CD4-positive, alpha-beta T cell treated with Interleukin-21 for 1 hour (primary cell): ENCODE data around the gene TMLHE.
"Not testable (repeated sequence)": the region's sequence is repeated elsewhere in the genome, so short reads cannot be mapped to it uniquely, and the experiment has no call there.

Source experiments
- DNase-seq: peaks from one replicate; pipeline ENCODE4 v3.0.0-alpha.2; 2020

Gene TMLHE

GRCh38 chrX:155612312-155613224, at the start of gene TMLHE, which contains the start of gene SPRY3:
Gene TMLHE, minus strand, starts transcription at chrX:155612952. Its CDS starts 67,676 bp downstream, at chrX:155545276.
Gene SPRY3, plus strand, starts transcription at chrX:155612586.
- peak; percentile 57 for DNase-seq

GRCh38 chrX:155662282-155662681, 49.5 kb upstream of the TMLHE start:
- peak; percentile 0 for DNase-seq

- no peak for DNase-seq
Observed at GRCh38 chrX:155645180-155645579, 32.4 kb upstream of the TMLHE start.

GRCh38 chrX:155643240-155643639, 30.5 kb upstream of the TMLHE start:
- no peak for DNase-seq

DNA sequence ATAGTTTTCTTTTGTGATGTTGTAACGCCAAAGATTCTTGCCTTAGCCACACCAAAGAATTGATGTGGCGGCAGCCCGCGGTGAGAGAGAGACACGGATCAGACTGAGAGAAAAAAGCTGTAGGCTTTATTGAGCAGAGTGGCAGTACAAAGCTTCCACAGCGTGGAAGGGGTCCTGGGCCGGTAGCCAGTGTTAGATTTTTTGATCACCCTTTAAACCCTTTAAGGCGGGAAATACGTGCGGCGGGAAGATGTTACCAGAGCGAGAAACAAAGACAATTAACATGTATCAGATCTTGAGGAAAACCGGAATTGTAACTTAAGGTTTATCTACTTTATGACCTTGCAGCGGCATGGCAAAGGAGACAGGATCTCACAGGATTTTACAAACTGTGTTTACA, 28.6 kb upstream of the TMLHE start:
- not testable (repeated sequence) for DNase-seq

- no peak for DNase-seq
Observed at GRCh38 chrX:155637714-155638113, 25.0 kb upstream of the TMLHE start.

GRCh38 chrX:155635019-155635418, 22.3 kb upstream of the TMLHE start:
- not testable (repeated sequence) for DNase-seq

DNA sequence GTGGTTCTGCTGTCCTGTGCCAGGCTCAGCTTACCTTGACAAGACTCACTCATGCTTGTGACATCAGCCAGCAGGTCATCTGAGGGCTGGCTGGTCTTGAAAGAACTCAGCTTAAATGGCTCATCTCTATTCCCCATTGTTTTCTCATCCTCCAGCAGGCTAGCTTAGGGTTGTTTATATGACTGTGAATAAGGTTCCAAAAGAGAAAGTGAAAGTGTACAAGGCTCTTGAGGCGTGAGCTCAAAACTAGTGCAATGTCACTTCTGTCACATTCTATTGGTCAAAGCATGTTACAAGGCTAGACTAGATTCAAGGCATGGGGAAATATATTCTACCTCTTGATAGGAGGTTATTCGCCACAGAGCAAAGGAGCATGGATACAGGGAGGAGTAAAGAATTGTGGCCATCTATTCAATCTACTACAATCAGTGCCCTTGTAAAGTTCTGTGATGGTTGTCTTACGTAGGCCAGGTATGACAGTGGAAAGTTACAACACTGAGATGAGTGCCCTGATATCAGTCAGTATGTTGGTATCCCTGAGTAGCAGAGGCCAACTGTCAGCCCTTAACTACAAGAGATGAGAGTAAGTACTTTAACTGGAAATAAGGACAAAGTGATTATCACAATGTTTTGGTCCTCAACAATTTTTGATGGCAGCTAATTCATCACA, 19.8 kb upstream of the TMLHE start:
- DNase-seq, result peak; percentile 48

DNA sequence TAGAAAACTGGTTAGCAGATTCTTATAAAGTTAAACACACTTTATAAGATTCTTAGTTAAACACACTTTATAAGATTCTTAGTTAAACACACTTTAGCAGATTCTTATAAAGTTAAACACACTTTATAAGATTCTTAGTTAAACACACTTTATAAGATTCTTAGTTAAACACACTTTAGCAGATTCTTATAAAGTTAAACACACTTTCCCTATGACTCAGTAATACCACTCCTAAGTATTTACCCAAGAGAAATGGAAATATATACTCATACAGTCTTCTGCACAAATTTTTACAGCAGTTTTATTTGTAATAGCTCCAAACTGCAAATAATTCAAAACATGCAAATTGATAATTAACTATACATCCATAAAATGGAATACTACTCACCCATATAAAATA, 7.4 kb upstream of the TMLHE start:
- not testable (repeated sequence) for DNase-seq

DNA sequence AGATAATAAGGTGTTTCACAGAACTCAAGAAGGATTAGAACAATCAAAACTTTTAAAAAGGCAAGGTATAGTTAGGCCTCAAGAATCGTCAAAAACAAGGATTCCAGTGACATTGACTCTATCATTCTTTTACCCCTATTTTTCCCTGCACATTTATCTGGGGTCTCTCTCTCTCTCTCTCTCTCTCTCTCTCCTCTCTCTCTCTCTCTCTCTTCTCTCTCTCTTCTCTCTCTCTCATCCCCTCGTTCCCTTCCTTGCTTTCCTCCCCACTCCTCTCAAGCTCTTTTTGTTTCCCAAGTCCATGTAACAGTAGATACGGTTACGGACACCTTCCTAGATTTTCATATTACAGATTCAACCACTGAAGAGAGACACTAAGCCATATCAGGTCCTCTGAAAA, 3.2 kb upstream of the TMLHE start:
- no peak for DNase-seq

DNA sequence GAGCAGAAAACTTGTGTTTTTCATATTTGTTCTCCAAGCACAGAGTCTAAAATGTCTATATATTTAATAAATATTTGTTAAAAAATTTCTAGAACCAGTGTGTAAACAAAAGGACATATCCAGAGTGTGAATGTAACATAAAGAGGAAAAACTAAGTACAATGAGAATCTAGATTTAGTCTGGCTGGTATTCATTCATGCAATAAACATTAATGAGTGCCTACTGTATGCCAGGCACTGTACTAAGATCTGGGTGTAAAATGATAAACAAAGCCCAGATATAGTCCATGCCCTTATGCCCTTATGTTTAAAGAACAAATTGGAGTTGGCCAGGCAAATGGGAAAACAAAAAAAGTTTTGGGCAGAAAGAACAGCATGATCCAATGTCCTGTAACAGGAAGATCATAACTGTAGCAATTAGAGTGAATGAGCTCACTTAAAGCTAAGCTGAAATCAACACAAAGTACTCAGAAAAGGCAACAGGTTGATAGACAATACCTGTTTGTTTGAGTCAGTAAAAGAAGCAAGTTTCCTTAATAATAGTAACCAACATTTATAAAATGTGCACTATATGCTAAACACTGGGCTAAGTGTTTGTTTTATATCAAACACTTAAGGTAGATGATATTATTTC, 1.3 kb upstream of the TMLHE start:
- no peak for DNase-seq

DNA sequence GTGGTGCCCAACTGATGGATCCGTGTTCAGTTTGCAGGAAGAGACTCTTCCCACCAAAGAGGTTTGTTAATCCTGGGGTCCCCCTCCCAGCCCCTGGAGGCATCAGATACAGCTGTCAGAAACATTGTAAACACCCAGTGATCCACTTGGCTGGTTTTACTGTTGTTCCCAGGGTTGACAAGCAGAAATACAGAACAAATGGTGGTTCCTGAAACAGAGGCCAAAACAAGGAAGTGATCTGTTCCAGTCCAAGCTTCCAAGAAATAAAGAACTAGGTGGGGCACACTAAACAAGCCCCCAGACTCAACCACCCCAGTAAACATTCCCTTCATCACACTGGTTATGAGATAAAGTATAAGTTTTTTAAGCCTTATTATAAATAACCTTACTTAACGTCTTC, 1.4 kb downstream of the TMLHE start:
- no peak for DNase-seq

DNA sequence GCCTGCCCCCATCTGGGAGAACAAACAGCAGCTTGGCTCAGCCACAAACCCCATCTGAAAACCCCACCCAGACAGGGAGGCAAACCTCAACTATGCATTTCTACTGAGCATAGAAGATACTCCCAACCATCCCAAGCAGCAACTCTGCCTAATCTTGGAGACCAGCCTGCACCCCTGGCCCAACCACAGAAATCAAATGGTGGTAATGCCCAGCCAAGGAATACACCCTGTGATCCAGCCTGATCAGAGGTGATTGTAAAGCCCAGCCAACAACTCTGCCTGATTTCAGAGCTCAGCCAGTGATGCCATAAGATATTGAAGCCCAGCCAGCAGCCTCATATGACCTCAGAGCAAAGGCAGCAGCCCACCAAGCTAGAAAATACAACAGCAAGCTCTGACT, 19.8 kb downstream of the TMLHE start:
- DNase-seq, result no peak

- no peak for DNase-seq
Observed at GRCh38 chrX:155592331-155592730, 20.4 kb downstream of the TMLHE start.

DNA sequence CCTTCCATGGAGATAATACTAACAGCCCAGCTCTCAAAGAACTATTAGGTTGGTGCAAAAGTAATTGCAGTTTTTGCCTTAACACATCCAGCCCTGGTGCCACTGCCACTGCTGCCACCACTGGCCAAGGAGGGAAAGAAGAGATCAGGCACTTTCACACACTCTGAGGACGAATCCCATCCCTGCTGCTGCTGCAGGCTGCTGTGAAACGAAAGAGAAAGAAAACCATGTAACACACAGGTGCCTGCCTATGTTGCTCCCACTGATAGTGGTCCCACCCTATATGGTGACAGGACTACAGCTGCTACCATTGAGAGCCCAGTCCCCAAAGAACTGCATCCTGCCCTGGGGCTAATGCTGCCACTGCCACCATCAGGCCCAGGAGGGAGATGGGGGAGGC, 35.1 kb downstream of the TMLHE start:
- peak; percentile 28 for DNase-seq

GRCh38 chrX:155563099-155563498, 49.7 kb downstream of the TMLHE start:
- DNase-seq, result no peak

DNA sequence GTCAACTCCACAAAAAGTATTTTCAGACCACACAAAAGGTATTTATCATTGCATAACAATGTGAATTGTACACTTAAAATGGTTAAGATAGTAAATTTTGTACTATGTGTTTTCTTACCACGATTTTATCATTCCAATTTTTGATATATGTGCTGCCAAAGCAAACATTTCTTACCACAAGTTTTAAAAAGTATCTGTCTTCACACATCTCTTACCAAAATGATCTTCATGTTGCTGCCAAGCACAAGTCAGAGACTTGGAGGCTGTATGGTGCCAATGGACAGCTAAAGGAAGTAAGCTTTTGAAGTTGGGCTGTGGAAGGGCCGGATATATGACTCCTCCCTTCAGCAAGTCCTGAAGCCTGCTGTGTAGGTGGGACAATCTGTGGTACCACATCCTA, 67.9 kb downstream of the TMLHE start:
- no peak for DNase-seq

- no peak for DNase-seq
Observed at GRCh38 chrX:155535866-155536265, 76.9 kb downstream of the TMLHE start.

- no peak for DNase-seq
Observed at GRCh38 chrX:155534800-155535199, 78.0 kb downstream of the TMLHE start.

DNA sequence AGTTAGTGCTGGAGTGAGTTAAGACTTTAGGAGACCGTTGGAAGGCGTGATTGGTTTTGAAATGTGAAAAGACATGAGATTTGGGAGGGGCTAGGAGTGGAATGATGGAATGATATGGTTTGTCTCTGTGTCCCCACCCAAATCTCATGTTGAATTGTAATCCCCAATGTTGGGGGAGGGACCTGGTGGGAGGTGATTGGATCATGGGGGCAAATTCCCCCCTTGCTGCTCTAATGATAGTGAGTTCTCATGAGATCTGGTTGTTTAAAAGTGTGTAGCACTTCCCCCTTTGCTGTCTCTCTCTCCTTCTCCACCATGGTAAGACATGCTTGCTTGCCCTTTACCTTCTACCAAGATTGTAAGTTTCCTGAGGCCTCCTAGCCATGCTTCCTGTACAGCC, 85.7 kb downstream of the TMLHE start:
- not testable (repeated sequence) for DNase-seq

DNA sequence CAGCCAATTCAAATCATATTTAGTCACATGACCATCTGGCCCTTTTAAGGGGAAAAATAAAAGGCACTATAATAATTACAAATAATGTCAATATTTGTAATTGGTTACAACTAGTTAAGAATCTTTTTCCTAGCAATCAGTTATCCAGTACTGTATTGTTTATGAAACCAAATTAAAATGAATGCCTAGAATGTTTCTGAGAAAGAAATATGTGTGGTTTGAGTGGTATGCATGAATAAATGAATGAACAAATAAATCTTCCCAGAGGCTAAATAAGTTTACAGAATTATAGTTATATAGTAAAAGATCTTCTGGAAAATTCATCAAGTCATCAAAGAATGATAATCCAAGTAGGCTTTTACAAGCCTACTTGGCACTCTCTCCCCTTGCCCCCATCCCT, 98.5 kb downstream of the TMLHE start:
- DNase-seq, result no peak

DNA sequence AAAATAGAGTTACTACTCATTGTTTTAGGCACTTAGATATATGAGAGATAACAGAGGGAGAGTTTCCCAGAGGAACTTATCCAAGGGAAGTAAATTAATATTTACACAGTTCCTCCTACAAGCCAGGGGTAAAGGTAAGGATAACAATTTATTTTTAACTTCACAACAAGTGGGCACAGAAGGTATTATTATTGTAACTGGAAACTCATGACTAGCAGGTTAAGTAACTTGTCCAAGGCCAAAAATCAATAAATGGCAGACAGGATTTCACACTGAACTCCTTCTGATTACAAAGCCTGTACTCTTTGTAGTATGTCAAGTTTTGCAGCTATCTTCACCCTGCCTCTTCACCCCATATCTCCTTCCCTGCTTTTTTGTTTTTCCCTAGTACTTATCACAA, 107.5 kb downstream of the TMLHE start:
- DNase-seq, result no peak

- DNase-seq, result not testable (repeated sequence)
Observed at GRCh38 chrX:155495134-155495533, 117.6 kb downstream of the TMLHE start.

GRCh38 chrX:155491421-155491820, 121.3 kb downstream of the TMLHE start:
- not testable (repeated sequence) for DNase-seq
